Ecto neural progenitor cell (in vitro differentiated cells): ENCODE results near the gene OXLD1.

ENCODE experiments used
- DNase-seq: peaks from one replicate; pipeline ENCODE4 v3.0.0-alpha.2; 2018; ENCODE audit warnings: low spot score

Gene OXLD1

GRCh38 chr17:81702934-81703746, 36.7 kb upstream of the OXLD1 start, which contains the start of gene MRPL12:
TSS of gene MRPL12 (plus strand) at chr17:81703367. CDS start at chr17:81703502, 135 bp downstream.
- peak; percentile 98 for DNase-seq

GRCh38 chr17:81701288-81702071, 35.1 kb upstream of the OXLD1 start:
- DNase-seq: no peak

- DNase-seq: no peak
Observed at GRCh38 chr17:81700353-81701287, 34.2 kb upstream of the OXLD1 start.

- DNase-seq: no peak
Observed at GRCh38 chr17:81697261-81698044, 31.0 kb upstream of the OXLD1 start.

- no peak for DNase-seq
Observed at GRCh38 chr17:81696218-81696941, 30.0 kb upstream of the OXLD1 start.

- no peak for DNase-seq
Observed at GRCh38 chr17:81695801-81696200, 29.4 kb upstream of the OXLD1 start.

- no peak for DNase-seq
Observed at GRCh38 chr17:81695211-81695610, 28.8 kb upstream of the OXLD1 start.

GRCh38 chr17:81694810-81695209, 28.4 kb upstream of the OXLD1 start:
- no peak for DNase-seq

- no peak for DNase-seq
Observed at GRCh38 chr17:81693509-81694210, 27.3 kb upstream of the OXLD1 start.

- DNase-seq: no peak
Observed at GRCh38 chr17:81691608-81692007, 25.2 kb upstream of the OXLD1 start.

- DNase-seq: no peak
Observed at GRCh38 chr17:81691196-81691595, 24.8 kb upstream of the OXLD1 start.

- no peak for DNase-seq
Observed at GRCh38 chr17:81690549-81690948, 24.1 kb upstream of the OXLD1 start.

GRCh38 chr17:81690066-81690465, 23.7 kb upstream of the OXLD1 start:
- DNase-seq: no peak

GRCh38 chr17:81688616-81689015, 22.2 kb upstream of the OXLD1 start:
- no peak for DNase-seq

GRCh38 chr17:81687770-81688541, 21.6 kb upstream of the OXLD1 start:
- no peak for DNase-seq

- no peak for DNase-seq
Observed at GRCh38 chr17:81686614-81687013, 20.2 kb upstream of the OXLD1 start.

GRCh38 chr17:81685108-81685507, 18.7 kb upstream of the OXLD1 start:
- no peak for DNase-seq

- no peak for DNase-seq
Observed at GRCh38 chr17:81684442-81684911, 18.1 kb upstream of the OXLD1 start.
